ENCODE measurements around the gene IVNS1ABP. TPM values are rescaled to one million over a fixed set of nuclear protein-coding genes. Genes with fewer than 3 reads are reported as not detected.

The IVNS1ABP gene
- total RNA-seq, 2 experiments from 2014 or later, result 261 to 265 TPM

DNA sequence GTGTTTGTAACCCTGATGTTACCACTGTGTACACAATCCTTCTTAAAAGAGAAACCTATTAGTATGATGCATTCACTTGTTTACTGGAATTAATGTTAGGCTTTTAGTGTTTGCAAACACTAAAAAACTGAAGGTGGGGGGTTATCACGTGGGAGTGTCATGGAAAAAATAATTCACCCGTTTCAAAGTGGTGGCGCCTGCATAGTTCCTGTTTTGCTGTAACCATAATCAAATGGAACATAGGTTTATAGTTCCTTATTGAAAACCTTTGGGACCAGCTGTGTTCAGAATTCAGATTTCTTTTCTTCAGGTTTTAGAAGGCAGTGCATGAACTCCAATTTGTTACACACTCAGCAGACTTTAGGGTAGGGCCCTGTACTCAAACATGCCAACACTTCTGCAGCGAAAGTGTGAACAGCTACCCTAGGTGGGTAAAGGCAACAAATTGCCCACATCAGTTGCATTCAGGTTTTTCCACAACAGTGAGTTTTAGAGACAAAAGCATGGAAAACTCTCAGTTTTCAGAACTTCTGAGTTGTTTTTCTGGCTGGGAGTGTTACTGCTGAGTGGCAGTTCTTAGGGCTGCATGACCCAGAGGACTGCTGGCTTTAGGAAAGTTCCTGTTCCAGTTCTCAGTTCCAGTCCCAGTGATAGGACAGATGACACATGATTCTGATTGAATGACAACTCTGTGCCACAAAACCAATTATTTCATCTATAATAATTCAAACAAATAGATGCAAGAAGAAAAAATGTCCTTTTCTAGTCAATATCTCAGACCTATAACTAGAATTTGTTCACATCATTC, 29.1 kb upstream of the IVNS1ABP start:
- Mint-ChIP-seq H3K4me3 (no peak overlapping the region), H3K9me3 (peaks cover 2% of the 10 kb centered on the region), H3K27ac (no peak overlapping the region), H3K36me3 (peaks cover 34% of the 10 kb centered on the region), H3K4me1 (peaks cover 43% of the 10 kb centered on the region), H3K27me3 (peaks cover 1% of the 10 kb centered on the region)
- ATAC-seq (ENCODE audit: low read depth), result no peak
- DNase-seq, result no peak
- POLR2A ChIA-PET, result interaction anchor here (1.7 to 2.0 kb wide), 2 partner anchors 7 to 29 kb away, joined by 5 to 6 read pairs; partner anchors contain the start of gene IVNS1ABP

DNA sequence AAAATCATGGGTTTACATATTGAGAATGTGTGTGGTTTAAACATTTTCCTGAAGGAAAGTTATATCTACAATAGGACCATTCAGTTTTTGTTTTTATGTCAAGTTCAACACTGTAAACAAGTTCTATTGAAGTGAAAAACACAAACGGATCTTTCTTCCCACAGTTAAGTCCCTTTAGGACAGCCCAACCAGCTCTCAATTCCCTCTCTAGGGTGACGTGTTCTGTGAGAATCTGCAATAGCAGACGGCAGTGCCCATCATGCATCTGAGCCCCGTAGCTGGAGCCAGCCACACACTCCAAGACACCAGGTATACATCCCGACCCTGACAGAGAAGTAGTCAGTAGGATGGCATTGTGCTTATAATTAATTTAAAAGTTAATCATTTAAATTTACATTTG, 26.3 kb upstream of the IVNS1ABP start:
- POLR2A ChIA-PET, result no interaction called here
- Mint-ChIP-seq H3K27me3 (no peaks in the 10 kb centered on the region), H3K27ac (no peak overlapping the region), H3K4me1 (peaks cover 49% of the 10 kb centered on the region), H3K4me3 (no peak overlapping the region), H3K36me3 (peaks cover 32% of the 10 kb centered on the region), H3K9me3 (peaks cover 4% of the 10 kb centered on the region)
- DNase-seq (no peak), ATAC-seq (ENCODE audit: low read depth) (no peak)

DNA sequence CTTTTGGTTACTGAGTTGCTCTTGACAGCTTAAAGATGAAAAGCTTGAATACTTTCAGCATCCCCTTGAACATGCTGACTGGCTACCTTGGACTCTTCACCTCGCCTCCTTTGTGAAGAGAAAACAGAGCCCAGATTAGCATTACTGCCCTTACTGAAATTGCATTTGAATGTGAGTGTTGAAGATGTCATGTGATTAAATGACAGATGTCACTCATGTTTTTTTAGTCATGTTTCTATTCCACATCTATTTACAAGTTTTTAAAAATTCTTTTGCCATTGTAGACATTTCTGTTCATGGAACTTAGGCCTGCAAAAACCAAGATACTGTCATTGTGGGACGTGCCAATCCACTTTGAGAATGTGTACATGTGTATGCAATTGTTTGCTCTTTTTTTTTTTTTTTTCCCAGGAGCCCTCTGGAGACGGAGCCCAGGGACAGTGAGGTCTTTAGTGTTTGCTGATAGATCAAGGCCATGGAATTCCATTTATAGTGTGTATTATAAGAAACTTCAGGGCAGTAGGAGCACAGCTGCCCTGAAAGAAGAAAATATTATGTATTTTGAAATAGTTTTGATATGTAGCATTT, 25.7 kb upstream of the IVNS1ABP start:
- no peak overlapping the region for H3K27ac Mint-ChIP-seq
- H3K4me3 Mint-ChIP-seq, result no peak overlapping the region
- DNase-seq (no peak), ATAC-seq (ENCODE audit: low read depth) (no peak)
- peaks cover 32% of the 10 kb centered on the region for H3K36me3 Mint-ChIP-seq
- H3K4me1 Mint-ChIP-seq, result peaks cover 47% of the 10 kb centered on the region
- H3K9me3 Mint-ChIP-seq, result peaks cover 4% of the 10 kb centered on the region
- POLR2A ChIA-PET, result no interaction called here
- H3K27me3 Mint-ChIP-seq, result no peaks in the 10 kb centered on the region

DNA sequence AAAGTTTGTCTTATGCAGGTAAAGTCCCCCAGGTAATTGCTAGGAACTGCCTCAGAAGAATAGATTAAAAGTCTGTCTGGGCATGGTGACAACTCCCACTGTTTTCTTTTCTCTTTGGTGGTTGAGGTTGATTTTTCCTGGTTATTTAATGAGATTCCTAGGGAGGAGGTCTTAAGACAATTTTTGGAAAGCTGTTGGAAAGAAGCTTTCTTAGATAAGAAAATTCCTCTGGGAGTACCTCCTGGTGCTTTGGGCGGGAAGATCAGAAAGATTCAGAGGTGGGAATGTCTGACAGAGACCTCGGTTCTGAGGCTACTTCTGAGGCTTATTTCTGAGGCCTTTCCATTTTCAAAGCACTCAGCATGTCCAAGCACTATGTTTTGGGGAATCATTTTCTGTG, 25.0 kb upstream of the IVNS1ABP start:
- POLR2A ChIA-PET, result interaction anchor here (1.3 kb wide), 1 partner anchor 24 kb away, joined by 4 read pairs; no protein-coding TSS in a partner anchor
- Mint-ChIP-seq H3K4me1 (peaks cover 47% of the 10 kb centered on the region), H3K27ac (no peak overlapping the region)

DNA sequence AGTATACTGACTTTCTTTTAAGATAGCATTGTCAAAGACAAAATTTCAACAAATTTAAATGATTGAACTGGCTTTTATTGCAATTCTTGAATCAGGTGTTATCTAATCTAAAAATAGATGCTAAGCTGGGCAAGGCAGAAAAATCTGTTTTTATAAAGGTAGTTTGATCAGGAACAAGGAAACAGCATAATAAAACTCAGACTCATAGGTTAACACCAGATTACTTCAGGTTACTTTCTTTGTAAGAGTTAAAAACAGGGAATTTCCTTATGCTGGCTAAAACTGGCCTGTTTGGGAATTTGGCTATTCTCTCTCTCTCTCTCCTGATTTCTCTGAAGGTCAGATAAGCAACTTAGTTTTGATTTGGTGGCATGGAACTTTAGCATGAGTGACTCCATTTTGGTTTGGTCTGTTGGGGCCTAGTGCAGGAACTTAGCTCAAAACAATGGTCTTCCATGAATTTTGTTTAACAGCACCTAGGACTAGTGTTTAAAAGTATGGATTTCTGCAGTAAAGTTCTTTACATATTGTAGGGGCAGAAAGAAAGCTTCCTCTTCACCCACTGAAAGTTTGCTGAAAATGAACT, 24.2 kb upstream of the IVNS1ABP start:
- H3K9me3 Mint-ChIP-seq, result peaks cover 7% of the 10 kb centered on the region
- ATAC-seq (ENCODE audit: low read depth) (no peak), DNase-seq (no peak)
- H3K4me1 Mint-ChIP-seq, result peaks cover 50% of the 10 kb centered on the region
- POLR2A ChIA-PET, result interaction anchor here (1.3 kb wide), 1 partner anchor 24 kb away, joined by 4 read pairs; no protein-coding TSS in a partner anchor
- no peaks in the 10 kb centered on the region for H3K27me3 Mint-ChIP-seq
- H3K36me3 Mint-ChIP-seq, result peaks cover 43% of the 10 kb centered on the region
- no peak overlapping the region for H3K4me3 Mint-ChIP-seq
- no peak overlapping the region for H3K27ac Mint-ChIP-seq

More for the DNA sequence above, 25.0 kb upstream of the IVNS1ABP start:
- no peak for ATAC-seq (ENCODE audit: low read depth)
- no peak for DNase-seq
- peaks cover 6% of the 10 kb centered on the region for H3K9me3 Mint-ChIP-seq
- H3K36me3 Mint-ChIP-seq, result peaks cover 36% of the 10 kb centered on the region
- no peaks in the 10 kb centered on the region for H3K27me3 Mint-ChIP-seq
- no peak overlapping the region for H3K4me3 Mint-ChIP-seq

DNA sequence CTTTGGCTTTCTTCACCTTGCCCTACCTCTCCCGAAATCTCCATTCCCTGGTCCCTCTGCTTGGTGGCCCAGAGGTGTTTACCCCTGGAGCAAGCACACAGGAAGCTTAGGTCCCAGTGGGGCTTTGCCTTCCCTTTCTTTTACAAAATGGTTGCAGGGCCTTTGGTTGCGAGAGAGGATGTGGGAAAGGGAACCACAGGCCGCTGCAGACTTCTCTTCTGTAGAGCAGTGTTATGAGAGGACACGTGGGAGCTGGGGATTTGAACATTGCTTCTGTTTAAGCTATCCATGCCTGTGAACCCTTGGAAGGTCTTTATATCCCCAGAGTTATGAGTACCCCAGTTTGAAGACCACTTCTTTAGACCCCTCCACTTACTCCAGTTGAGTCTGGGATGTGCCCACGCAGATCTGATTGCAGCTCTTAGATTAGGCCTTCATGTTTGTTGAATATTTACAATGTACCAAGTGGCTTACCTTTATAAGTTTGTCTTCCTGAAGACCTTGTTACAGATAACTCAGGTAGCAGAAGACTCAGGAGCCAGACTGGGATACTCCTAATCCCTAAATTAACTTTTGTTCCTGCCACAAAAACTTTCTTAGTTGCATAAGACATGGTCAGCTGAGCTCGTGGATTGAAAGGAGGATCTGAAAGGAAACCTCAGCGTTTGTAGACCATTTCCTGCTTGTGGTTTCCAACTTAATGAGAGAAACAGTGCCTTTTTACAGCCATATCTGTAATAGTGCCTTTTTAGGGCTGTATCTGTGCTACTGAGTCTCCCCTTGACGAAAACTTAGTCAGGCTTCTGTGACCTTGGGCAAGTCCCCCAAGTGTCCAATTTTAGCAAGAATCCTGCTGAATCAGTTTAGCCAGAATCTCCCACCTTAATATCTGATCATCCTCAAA, 21.9 kb upstream of the IVNS1ABP start:
- H3K4me1 Mint-ChIP-seq, result peaks cover 46% of the 10 kb centered on the region
- H3K9me3 Mint-ChIP-seq, result peaks cover 11% of the 10 kb centered on the region
- no peaks in the 10 kb centered on the region for H3K27me3 Mint-ChIP-seq
- peak overlapping the region; percentile 66 for H3K4me3 Mint-ChIP-seq
- POLR2A ChIA-PET, result interaction anchor here (0.9 to 4.4 kb wide), 12 partner anchors 8 to 229 kb away, joined by 3 to 67 read pairs (median 5); partner anchors contain the start of gene IVNS1ABP
- peak; percentile 95 for ATAC-seq (ENCODE audit: low read depth)
- peak; percentile 77 for DNase-seq
- peak overlapping the region; percentile 95 for H3K27ac Mint-ChIP-seq
- H3K36me3 Mint-ChIP-seq, result peaks cover 45% of the 10 kb centered on the region

DNA sequence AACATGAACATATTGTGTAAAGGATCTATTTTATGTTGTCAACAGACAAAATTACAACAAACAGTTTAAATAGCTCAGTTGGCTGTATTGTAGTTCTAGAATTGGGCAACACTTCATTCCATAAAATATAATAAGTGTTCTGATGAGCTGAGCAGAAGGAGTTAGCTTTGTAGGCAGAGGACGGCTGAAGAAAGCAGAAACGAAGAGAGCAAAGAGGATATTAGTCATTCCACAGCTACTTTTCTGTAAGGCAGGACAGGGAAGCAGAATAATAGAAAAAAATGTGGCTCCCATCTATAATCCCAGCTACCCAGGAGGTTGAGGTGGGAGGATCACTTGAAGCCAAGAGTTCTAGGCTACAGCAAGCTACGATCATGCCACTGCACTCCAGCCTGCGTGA, 20.2 kb upstream of the IVNS1ABP start:
- peaks cover 45% of the 10 kb centered on the region for H3K36me3 Mint-ChIP-seq
- POLR2A ChIA-PET, result interaction anchor here (0.9 to 4.4 kb wide), 3 partner anchors 20 to 223 kb away, joined by 3 to 67 read pairs (median 3); partner anchors contain the start of gene IVNS1ABP
- no peaks in the 10 kb centered on the region for H3K27me3 Mint-ChIP-seq
- no peak overlapping the region for H3K27ac Mint-ChIP-seq
- H3K4me1 Mint-ChIP-seq, result peaks cover 46% of the 10 kb centered on the region
- H3K4me3 Mint-ChIP-seq, result no peak overlapping the region
- ATAC-seq (ENCODE audit: low read depth) (no peak), DNase-seq (no peak)
- H3K9me3 Mint-ChIP-seq, result peaks cover 11% of the 10 kb centered on the region

DNA sequence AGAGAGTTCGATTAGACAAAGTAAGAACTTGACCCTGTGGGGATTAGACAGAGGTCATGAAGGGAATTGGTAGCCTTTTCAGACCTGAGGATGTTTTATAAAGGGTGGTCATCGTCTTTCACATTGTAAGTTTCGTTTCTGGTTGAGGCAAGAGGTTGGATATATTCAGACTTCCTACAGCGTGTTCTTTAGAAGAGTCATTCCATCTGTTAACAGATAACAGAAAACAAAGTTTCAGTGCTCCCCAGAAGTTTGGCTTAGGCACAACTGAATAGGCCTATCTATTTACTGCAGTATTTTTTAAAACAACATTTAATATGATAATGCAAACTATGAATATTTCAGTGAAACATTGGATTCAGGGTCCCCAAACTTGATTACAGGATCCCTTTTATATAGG, 17.1 kb upstream of the IVNS1ABP start:
- POLR2A ChIA-PET, result no interaction called here
- H3K36me3 Mint-ChIP-seq, result peaks cover 35% of the 10 kb centered on the region
- ATAC-seq (ENCODE audit: low read depth) (no peak), DNase-seq (no peak)
- H3K9me3 Mint-ChIP-seq, result peaks cover 9% of the 10 kb centered on the region
- peaks cover 28% of the 10 kb centered on the region for H3K4me1 Mint-ChIP-seq
- no peak overlapping the region for H3K27ac Mint-ChIP-seq
- H3K27me3 Mint-ChIP-seq, result no peaks in the 10 kb centered on the region
- H3K4me3 Mint-ChIP-seq, result no peak overlapping the region

DNA sequence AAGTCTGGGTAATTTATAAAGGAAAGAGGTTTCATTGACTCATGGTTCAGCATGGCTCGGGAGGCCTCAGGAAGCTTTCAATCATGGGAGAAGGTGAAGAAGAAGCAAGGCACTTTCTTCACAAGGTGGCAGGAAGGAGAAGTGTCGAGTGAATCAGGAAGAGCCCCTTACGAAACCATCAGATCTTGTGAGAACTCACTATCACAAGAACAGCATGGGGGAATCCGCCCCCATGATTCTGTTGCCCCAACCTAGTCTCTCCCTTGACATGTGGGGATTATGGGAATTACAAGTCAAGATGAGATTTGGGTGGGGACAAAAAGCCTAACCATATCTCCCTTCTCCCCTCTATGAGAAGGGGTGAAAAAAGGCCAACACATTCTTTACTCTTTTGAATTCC, 11.2 kb upstream of the IVNS1ABP start:
- POLR2A ChIA-PET, result no interaction called here
- Mint-ChIP-seq H3K9me3 (peaks cover 15% of the 10 kb centered on the region), H3K4me3 (no peak overlapping the region), H3K27me3 (no peaks in the 10 kb centered on the region), H3K4me1 (peaks cover 11% of the 10 kb centered on the region), H3K36me3 (peaks cover 36% of the 10 kb centered on the region), H3K27ac (no peak overlapping the region)
- no peak for ATAC-seq (ENCODE audit: low read depth)
- DNase-seq, result no peak

DNA sequence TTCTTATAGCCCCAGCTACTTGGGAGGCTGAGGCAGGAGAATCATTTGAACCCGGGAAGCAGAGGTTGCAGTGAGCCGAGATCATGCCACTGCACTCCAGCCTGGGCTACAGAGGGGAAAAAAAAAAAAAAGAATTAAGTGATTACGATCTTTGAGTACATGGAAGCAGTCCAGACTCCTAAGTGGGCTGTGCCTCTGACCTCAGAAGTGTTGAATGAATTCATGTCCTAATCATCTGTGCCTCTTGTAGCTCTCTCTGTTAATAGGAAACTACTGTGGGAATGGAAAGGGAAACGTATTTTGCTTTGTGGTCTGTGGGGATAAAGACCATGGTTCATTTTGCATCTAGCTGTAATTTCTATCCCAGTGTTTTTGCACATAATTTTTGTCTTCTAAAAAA, 8.4 kb upstream of the IVNS1ABP start:
- H3K4me3 Mint-ChIP-seq, result no peak overlapping the region
- peaks cover 51% of the 10 kb centered on the region for H3K36me3 Mint-ChIP-seq
- POLR2A ChIA-PET, result interaction anchor here (0.7 to 1.2 kb wide), 2 partner anchors 94 to 179 kb away, joined by 3 to 4 read pairs; no protein-coding TSS in a partner anchor
- H3K9me3 Mint-ChIP-seq, result peaks cover 22% of the 10 kb centered on the region
- no peaks in the 10 kb centered on the region for H3K27me3 Mint-ChIP-seq
- no peak overlapping the region for H3K27ac Mint-ChIP-seq
- ATAC-seq (ENCODE audit: low read depth) (no peak), DNase-seq (no peak)
- peaks cover 18% of the 10 kb centered on the region for H3K4me1 Mint-ChIP-seq

DNA sequence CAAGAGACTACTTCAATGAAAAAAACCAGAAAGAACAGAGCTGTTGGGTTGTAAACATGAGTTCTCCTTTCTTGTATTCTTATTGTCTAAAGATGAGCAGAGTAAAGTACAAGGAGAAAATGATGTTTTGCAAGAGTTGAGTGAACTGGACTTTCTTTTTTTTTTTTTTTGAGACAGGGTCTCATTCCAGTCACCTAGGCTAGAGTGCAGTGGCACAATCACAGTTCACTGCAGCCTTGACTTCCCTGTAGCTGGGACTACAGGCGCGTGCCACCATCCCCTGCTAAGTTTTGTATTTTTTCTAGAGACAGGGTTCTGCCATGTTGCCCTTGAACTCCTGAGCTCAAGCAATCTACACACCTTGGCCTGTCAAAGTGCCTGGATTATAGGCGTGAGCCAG, 7.1 kb upstream of the IVNS1ABP start:
- H3K4me1 Mint-ChIP-seq, result peaks cover 22% of the 10 kb centered on the region
- ATAC-seq (ENCODE audit: low read depth) (no peak), DNase-seq (no peak)
- peaks cover 56% of the 10 kb centered on the region for H3K36me3 Mint-ChIP-seq
- H3K9me3 Mint-ChIP-seq, result peaks cover 25% of the 10 kb centered on the region
- H3K27me3 Mint-ChIP-seq, result no peaks in the 10 kb centered on the region
- H3K27ac Mint-ChIP-seq, result no peak overlapping the region
- POLR2A ChIA-PET, result interaction anchor here (0.5 kb wide), 1 partner anchor 32 kb away, joined by 4 read pairs; no protein-coding TSS in a partner anchor
- no peak overlapping the region for H3K4me3 Mint-ChIP-seq

DNA sequence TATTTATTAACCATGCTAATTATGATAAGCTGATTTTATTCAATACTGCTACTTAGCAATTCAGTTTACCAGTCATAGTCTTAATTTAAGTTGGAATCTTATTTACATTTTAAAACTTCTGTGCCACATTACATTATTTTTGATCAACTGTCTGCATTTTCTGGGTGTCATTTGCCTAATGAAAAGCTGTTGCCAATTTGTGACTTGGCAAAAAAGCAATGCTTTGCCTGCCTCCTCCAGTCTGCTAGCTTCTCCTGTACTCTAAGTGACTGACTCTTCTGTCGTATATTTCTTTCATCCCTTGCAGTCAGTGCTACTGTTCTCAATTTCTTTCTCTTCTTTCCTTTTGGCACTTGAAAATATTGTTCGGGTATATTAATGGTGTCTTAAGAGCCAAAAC, 5.6 kb upstream of the IVNS1ABP start:
- POLR2A ChIA-PET, result no interaction called here
- peaks cover 30% of the 10 kb centered on the region for H3K4me1 Mint-ChIP-seq
- no peaks in the 10 kb centered on the region for H3K27me3 Mint-ChIP-seq
- H3K4me3 Mint-ChIP-seq, result no peak overlapping the region
- peaks cover 44% of the 10 kb centered on the region for H3K36me3 Mint-ChIP-seq
- ATAC-seq (ENCODE audit: low read depth) (no peak), DNase-seq (no peak)
- no peak overlapping the region for H3K27ac Mint-ChIP-seq
- H3K9me3 Mint-ChIP-seq, result peaks cover 14% of the 10 kb centered on the region

Measured in activated naive CD8-positive, alpha-beta T cell treated with anti-CD3 and anti-CD28 coated beads, Interleukin-2, amount 10 ng/mL, durations not matched to agents 7 days and 5 days (primary cell).